Measurements from ENCODE around the gene CHCHD6.

CHCHD6 gene

DNA sequence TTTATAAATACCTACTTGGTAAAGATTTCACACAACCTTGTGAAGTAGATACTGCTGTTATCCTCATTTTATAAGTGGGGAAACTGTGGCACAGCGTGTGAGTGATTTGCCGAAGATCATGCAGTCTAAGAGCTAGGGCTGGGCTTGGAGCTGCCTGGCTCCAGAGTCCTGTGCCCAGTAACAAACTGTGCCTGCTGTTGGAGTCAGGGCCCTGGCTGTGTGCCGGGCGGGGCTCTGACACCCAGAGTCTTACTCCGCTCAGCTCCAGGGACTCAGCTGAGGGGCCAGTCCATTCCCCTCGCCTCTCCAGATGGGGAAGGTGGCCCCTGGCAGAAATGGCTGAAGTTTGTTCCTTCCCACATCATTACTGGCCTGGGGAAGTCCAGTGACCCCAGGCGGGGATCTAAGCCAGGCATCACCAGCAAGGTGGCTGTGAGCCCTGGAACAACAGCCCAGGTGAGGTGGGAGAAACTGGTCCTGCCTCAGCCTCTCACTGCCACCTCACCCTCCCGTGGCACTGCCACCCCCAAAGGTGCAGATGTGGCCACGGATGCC lies 261.6 kb downstream of the CHCHD6 start:
- DNase-seq (ENCODE audit: low read depth): no peak
- TF ChIP-seq, protein P1, sequence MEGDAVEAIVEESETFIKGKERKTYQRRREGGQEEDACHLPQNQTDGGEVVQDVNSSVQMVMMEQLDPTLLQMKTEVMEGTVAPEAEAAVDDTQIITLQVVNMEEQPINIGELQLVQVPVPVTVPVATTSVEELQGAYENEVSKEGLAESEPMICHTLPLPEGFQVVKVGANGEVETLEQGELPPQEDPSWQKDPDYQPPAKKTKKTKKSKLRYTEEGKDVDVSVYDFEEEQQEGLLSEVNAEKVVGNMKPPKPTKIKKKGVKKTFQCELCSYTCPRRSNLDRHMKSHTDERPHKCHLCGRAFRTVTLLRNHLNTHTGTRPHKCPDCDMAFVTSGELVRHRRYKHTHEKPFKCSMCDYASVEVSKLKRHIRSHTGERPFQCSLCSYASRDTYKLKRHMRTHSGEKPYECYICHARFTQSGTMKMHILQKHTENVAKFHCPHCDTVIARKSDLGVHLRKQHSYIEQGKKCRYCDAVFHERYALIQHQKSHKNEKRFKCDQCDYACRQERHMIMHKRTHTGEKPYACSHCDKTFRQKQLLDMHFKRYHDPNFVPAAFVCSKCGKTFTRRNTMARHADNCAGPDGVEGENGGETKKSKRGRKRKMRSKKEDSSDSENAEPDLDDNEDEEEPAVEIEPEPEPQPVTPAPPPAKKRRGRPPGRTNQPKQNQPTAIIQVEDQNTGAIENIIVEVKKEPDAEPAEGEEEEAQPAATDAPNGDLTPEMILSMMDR (IDR thresholded peaks at IDR 0.05; ENCODE audit: insufficient read depth, low read depth, low read length, missing control alignments): no peak
- no peak overlapping the region for H3K4me3 ChIP-seq (ENCODE audit: low read length)

DNA sequence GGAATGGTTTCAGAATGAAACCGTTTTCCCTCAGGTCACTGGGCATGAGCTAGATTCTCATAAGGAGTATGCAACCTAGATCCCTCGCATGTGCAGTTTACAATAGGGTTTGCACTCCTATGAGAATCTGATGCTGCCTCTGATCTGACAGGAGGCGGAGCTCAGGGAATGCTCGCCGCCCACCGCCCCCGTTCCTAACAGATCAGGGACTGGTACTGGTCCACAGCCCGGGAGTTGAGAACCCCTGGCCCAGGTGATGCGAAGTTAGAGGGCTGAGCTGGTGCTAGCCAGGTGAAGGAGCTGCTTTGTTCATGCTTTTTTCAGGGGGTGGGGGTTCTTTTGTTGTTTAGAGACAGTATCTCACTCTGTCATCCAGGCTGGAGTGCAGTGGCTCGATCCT lies 263.3 kb downstream of the CHCHD6 start:
- no peak overlapping the region for H3K4me3 ChIP-seq (ENCODE audit: low read length)
- TF ChIP-seq, protein P1 (IDR thresholded peaks at IDR 0.05; ENCODE audit: insufficient read depth, low read depth, low read length, missing control alignments): no peak
- DNase-seq (ENCODE audit: low read depth): no peak

DNA sequence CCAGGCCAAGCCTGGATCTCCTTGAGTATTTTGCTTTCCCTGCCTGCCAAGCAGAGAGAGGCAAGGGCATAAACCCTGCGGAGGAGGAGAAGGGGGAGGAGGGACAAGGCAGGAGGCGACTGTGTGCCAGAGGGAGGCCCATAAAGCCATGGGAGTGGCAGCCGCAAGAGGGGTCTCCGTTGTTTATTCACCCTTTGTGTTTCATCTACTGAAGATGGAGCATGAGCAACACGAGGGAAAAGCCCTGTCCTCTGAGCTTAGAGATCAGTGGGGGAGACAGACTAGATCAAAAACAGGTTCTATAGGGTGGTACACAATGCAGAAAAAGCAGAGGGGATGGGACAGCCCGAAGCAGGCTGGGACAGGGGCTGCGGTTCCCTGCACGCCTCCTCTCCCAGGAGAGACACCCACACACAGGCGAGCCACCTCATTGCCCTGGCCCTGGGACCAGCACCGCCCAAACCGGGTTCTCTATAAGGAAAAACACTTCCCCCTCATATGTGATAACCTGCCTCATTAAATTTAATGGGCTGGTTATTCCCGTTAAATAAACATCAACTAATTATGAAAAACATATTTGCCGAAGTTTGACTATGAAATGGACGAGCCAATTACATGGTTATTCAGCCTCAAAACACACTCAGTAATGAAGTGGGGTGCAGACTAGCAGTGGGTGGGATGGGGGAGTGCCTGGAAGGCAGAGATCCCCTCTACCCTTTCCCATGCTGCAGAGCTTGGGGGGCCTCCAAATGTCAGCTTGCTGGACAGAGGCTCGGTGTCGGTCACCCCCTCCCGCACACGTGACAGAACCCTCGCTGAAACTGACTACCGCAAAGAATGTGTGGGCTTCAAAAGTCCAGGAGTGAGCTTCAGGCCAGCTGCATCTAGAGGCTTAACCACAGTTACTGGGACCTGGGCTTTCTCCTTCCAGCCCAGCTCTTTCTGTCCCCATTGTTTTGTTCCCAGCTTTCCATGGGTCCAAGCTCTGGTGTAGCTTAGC lies 264.7 kb downstream of the CHCHD6 start:
- TF ChIP-seq, protein P1 (IDR thresholded peaks at IDR 0.05; ENCODE audit: insufficient read depth, low read depth, low read length, missing control alignments): no peak
- no peak overlapping the region for H3K4me3 ChIP-seq (ENCODE audit: low read length)
- no peak for DNase-seq (ENCODE audit: low read depth)

DNA sequence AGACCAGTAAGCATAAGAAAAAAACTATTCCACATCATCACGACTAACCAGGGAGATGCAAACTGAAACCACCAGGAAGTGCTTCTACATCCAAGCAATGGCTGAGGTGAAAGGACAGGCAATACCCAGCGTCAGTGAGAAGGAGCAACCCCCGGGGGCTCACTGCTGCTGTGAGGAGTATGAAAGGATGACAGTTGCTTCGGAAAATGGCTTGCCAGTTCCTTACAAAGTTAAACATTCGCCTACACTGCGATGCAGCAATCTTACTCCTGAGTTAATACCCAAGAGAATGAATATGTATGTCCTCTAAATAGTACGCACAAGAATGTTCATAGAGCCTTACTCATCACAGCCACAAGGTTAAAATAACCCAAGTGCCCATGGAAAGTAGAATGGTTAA lies 265.5 kb downstream of the CHCHD6 start:
- no peak overlapping the region for H3K4me3 ChIP-seq (ENCODE audit: low read length)
- TF ChIP-seq, protein P1 (IDR thresholded peaks at IDR 0.05; ENCODE audit: insufficient read depth, low read depth, low read length, missing control alignments): no peak
- no peak for DNase-seq (ENCODE audit: low read depth)

DNA sequence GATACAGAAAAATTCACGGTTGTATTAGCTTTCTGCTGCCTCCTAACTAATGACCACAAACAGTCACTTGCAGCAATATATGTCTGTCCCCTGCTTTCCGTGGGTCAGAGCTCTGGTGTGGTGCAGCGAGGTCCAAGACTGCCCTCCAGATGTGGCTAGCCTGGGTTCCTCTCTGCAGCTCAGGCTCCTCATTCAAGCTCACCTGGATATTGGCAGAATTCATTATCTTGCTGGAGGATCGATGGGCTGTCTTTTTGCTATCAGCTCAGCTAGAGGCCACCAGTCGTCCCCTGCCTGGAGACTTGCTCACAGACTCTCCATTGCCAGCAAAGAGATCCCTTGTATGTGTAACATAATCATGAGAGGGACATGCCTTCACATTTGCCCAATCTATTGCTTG lies 266.1 kb downstream of the CHCHD6 start:
- DNase-seq (ENCODE audit: low read depth): no peak
- TF ChIP-seq, protein P1 (IDR thresholded peaks at IDR 0.05; ENCODE audit: insufficient read depth, low read depth, low read length, missing control alignments): no peak
- H3K4me3 ChIP-seq (ENCODE audit: low read length): no peak overlapping the region

DNA sequence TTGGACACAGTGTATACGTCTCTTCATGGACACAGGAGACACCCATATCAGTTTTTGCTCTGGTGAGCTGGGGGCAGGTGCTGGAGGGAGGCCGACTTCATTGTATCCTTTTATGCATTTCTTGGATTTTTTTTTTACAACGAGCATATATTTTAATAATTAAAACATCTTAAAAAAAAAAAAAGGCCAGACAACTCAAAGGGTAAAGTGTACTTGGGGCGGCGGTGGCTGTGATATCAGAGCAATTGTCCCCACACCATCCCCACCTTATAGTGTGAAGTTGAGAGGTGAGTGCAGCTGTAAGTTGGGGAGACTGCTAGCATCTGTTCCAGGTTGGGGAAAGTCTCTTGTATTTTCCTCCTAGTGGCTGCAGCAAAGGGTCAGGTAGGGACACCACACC lies 266.9 kb downstream of the CHCHD6 start:
- TF ChIP-seq, protein P1 (IDR thresholded peaks at IDR 0.05; ENCODE audit: insufficient read depth, low read depth, low read length, missing control alignments): no peak
- no peak overlapping the region for H3K4me3 ChIP-seq (ENCODE audit: low read length)
- DNase-seq (ENCODE audit: low read depth): no peak

All from epithelial cell of esophagus (primary cell).